Gastrocnemius medialis (tissue), 4 donors: Measurements from ENCODE around the gene DUSP6. TPM values are rescaled to one million over a fixed set of nuclear protein-coding genes. Genes with fewer than 3 reads are reported as not detected.

Experiments used
- ATAC-seq, 2 donors: fragments of 150-250 bp; one replicate each; pipeline ENCODE4 v1.9.1; 2016
- DNase-seq, 2 donors: peaks; one replicate each; pipeline ENCODE4 v3.0.0-alpha.2; 2019
- H3K27ac ChIP-seq, 4 donors: fragments of 200-600 bp; sonication (generic); 1 replicate in 1 of 4; 2 replicates in 3 of 4; pipeline ENCODE4 v1.5.1; 2016 to 2018; ENCODE audit warnings: mild to moderate bottlenecking in 2 of 4, moderate library complexity in 1 of 4
- H3K27me3 ChIP-seq, 3 donors: fragments of 200-600 bp; sonication (generic) in 2 of 3; 1 replicate in 1 of 3; 2 replicates in 2 of 3; pipeline versions ENCODE4 v1.5.1 to v1.6.0; 2016 to 2019; ENCODE audit warnings: mild to moderate bottlenecking in 1 of 3, moderate library complexity in 1 of 3
- H3K36me3 ChIP-seq, 2 donors: fragments of 200-600 bp; sonication (generic) in 1 of 2; one replicate each; pipeline ENCODE4 v1.5.1; 2017 to 2018
- H3K4me1 ChIP-seq, 2 donors: fragments of 200-600 bp; sonication (generic) in 1 of 2; one replicate each; pipeline ENCODE4 v1.5.1; 2016 to 2017; ENCODE audit warnings: mild to moderate bottlenecking in 2 of 2
- H3K4me3 ChIP-seq, 4 donors: fragments of 200-600 bp; sonication (generic) in 3 of 4; 1 replicate in 1 of 4; 2 replicates in 3 of 4; pipeline ENCODE4 v1.5.1; 2016 to 2019; ENCODE audit warnings: mild to moderate bottlenecking in 2 of 4
- H3K9me3 ChIP-seq, 3 donors: fragments of 200-600 bp; sonication (generic) in 2 of 3; 1 replicate in 1 of 3; 2 replicates in 2 of 3; pipeline ENCODE4 v1.5.1; 2016 to 2019
- POLR2A ChIP-seq, 2 donors: fragments of 450-650 bp; IDR thresholded peaks; one replicate each; pipeline ENCODE4 v1.6.1; 2017; ENCODE audit warnings: antibody characterized with exemption in 2 of 2, mild to moderate bottlenecking in 2 of 2, moderate library complexity in 2 of 2
- in situ Hi-C, 4 donors: fragments of 200-750 bp; cut with MboI; loops; one replicate each; pipeline versions ENCODE4 v1.15.0 to v1.8.0; 2017; ENCODE audit warnings: low sequenced_read_pairs in 4 of 4
- intact Hi-C: fragments of 100-400 bp; cut with DNase I; formaldehyde crosslinking; loops from one replicate; pipeline ENCODE4 v1.15.1; 2023; ENCODE audit warnings: low total_unique reads
- total RNA-seq, 4 donors: library from RNA; depleted of rRNA; stranded (reverse); fragments of >200 nt; gene quantifications; one replicate each; pipeline versions ENCODE4 v1.1.0 to v1.2.3, GENCODE V29; 2016
- TF ChIP-seq, protein P1 (sequence below), 5 experiments: fragments of 450-650 bp in 3 of 5; fragments of 200-600 bp in 2 of 5; sonication (generic) in 2 of 5; IDR thresholded peaks in 4 of 5; conservative IDR thresholded peaks in 1 of 5; 1 replicate in 4 of 5; 2 replicates in 1 of 5; pipeline ENCODE4 v1.5.1; 2016 to 2019; ENCODE audit warnings: antibody characterized with exemption in 5 of 5, mild to moderate bottlenecking in 3 of 5, moderate library complexity in 3 of 5

The DUSP6 gene
- total RNA-seq, 4 donors from 2014 or later = 4.2 to 23.8 (median 12.1) TPM

GRCh38 chr12:89309815-89310214, 42.5 kb downstream of the DUSP6 start:
- no peak overlapping the region for H3K27ac ChIP-seq
- ATAC-seq (no peak), DNase-seq (no peak)
- no peaks in the 10 kb centered on the region for H3K36me3 ChIP-seq
- intact Hi-C loops = no loop called here
- TF ChIP-seq, protein P1, sequence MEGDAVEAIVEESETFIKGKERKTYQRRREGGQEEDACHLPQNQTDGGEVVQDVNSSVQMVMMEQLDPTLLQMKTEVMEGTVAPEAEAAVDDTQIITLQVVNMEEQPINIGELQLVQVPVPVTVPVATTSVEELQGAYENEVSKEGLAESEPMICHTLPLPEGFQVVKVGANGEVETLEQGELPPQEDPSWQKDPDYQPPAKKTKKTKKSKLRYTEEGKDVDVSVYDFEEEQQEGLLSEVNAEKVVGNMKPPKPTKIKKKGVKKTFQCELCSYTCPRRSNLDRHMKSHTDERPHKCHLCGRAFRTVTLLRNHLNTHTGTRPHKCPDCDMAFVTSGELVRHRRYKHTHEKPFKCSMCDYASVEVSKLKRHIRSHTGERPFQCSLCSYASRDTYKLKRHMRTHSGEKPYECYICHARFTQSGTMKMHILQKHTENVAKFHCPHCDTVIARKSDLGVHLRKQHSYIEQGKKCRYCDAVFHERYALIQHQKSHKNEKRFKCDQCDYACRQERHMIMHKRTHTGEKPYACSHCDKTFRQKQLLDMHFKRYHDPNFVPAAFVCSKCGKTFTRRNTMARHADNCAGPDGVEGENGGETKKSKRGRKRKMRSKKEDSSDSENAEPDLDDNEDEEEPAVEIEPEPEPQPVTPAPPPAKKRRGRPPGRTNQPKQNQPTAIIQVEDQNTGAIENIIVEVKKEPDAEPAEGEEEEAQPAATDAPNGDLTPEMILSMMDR (IDR thresholded peaks at IDR 0.05 in 4 of 5, conservative IDR thresholded peaks at IDR 0.05 in 1 of 5) = no peak
- no peak for TF ChIP-seq POLR2A (IDR thresholded peaks at IDR 0.05)
- H3K4me1 ChIP-seq = peaks cover 0 to 3% of the 10 kb centered on the region in 2 donors
- in situ Hi-C loops = no loop called here
- no peaks in the 10 kb centered on the region for H3K9me3 ChIP-seq
- no peak overlapping the region for H3K4me3 ChIP-seq
- H3K27me3 ChIP-seq = no peaks in the 10 kb centered on the region

DNA sequence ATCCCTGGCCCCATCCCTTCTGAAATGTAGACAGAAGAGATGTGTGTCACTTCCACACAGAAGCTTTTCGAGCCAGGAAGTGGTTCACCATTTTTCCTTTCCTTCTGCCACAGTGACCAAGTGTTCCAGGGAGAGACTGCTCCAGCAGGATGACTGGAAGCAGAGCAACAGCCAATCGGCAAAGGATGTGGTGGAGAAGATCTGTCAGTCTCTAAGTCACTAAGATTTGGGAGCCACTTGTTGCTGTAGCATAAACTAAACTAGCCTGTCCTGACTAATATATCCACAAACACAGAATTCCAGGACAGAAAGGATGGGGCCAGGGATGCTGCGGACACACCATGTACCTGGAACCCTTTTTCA, 42.9 kb downstream of the DUSP6 start:
- in situ Hi-C loops = no loop called here
- Histone ChIP-seq H3K36me3 (no peaks in the 10 kb centered on the region), H3K9me3 (no peaks in the 10 kb centered on the region), H3K27ac (no peak overlapping the region), H3K4me3 (no peak overlapping the region), H3K27me3 (no peaks in the 10 kb centered on the region), H3K4me1 (peaks cover 0 to 3% of the 10 kb centered on the region in 2 donors)
- no peak for TF ChIP-seq POLR2A (IDR thresholded peaks at IDR 0.05)
- TF ChIP-seq, protein P1 (IDR thresholded peaks at IDR 0.05 in 4 of 5, conservative IDR thresholded peaks at IDR 0.05 in 1 of 5) = no peak
- ATAC-seq (no peak), DNase-seq (no peak)
- intact Hi-C loops = no loop called here

DNA sequence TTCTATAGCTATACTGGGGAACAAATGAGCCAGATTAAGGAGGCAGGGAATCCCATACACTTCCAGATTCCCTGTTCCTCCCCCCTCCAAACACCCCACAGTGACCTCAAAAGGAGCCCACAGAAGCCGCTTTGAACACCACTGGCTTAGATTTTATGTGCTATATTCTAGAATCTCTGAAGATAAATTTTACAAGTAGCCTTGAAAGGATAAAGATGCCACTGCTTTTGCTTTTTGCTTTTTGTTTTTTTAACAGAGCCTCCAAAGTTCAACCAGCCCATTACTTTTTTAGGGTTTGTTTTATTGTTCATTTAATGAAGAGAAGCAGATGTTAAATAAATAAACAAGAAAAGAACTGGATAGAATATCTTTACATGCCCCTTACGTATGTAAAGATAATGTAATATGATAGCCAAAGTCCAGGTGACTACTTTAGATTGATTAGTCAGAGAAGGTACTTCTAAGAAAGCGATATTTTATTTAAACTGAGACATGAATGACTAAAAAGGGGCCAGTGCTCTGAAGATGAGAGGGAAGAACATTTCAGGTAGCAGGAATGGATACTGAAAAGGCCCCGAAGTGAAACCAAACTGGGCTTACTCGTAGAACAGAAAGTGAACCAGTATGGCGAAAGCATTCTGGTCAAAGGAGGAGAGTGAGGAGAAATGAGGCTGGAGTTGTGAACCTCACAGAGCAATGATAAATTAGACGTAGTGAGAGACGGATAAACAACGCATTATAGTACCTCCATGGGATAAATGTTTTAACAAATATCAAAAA, 44.6 kb downstream of the DUSP6 start:
- H3K4me1 ChIP-seq = peaks cover 0 to 3% of the 10 kb centered on the region in 2 donors
- no peaks in the 10 kb centered on the region for H3K36me3 ChIP-seq
- DNase-seq = no peak
- in situ Hi-C loops = no loop called here
- TF ChIP-seq, protein P1 (IDR thresholded peaks at IDR 0.05 in 4 of 5, conservative IDR thresholded peaks at IDR 0.05 in 1 of 5) = no peak
- TF ChIP-seq POLR2A (IDR thresholded peaks at IDR 0.05) = no peak
- intact Hi-C loops = no loop called here
- no peak overlapping the region for H3K27ac ChIP-seq
- H3K9me3 ChIP-seq = no peaks in the 10 kb centered on the region
- H3K27me3 ChIP-seq = no peaks in the 10 kb centered on the region
- no peak overlapping the region for H3K4me3 ChIP-seq
- no peak for ATAC-seq

DNA sequence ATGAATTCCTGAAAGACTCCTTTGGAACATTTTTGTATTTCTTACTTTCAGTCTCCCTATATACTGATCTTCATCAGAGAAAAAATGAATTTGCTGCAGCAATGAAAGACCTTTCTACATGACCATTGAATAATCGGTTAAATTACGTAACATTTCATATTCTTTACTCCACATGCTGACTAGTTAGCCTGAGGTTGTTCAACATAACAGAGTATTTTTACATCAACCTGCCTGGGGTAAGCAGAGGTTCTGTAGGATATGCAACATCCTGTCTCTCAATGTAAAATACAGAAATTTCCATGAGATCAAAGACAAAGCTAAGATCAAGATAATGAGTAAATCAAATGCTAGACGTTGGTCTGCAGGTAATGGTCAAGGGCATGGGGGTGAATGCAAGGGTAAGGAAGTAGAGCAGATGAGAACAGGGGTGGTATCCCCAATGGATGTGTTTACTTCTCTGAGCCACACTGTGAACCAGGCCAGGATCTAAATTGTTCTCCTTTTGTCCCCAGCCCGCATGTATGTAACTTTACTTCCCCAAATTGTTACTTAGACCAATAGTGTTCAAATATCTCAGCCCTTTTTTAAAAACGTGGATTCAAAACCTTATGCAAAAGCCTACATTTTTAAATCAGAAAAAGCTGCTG, 45.4 kb downstream of the DUSP6 start:
- no peak for ATAC-seq
- no peak overlapping the region for H3K27ac ChIP-seq

More for the DNA sequence above, 45.4 kb downstream of the DUSP6 start:
- in situ Hi-C loops = no loop called here
- no peak for TF ChIP-seq POLR2A (IDR thresholded peaks at IDR 0.05)
- TF ChIP-seq, protein P1 (IDR thresholded peaks at IDR 0.05 in 4 of 5, conservative IDR thresholded peaks at IDR 0.05 in 1 of 5) = no peak
- no peaks in the 10 kb centered on the region for H3K9me3 ChIP-seq
- no peaks in the 10 kb centered on the region for H3K27me3 ChIP-seq
- no peak overlapping the region for H3K4me3 ChIP-seq
- H3K36me3 ChIP-seq = no peaks in the 10 kb centered on the region
- DNase-seq = no peak
- intact Hi-C loops = no loop called here
- H3K4me1 ChIP-seq = peaks cover 0 to 3% of the 10 kb centered on the region in 2 donors
